SK-N-SH (cell line): ENCODE data around the gene KCNMB1. TPM values are rescaled to one million over a fixed set of nuclear protein-coding genes. Genes with fewer than 3 reads are reported as not detected.

ENCODE experiments used
- CTCF ChIA-PET: fragments of 300-600, 350-600 bp; formaldehyde crosslinking; extraction: SDS; loops from one replicate; lab custom pipeline; 2021; lab: Yijun Ruan, JAX
- POLR2A ChIA-PET: fragments of 350-600 bp; sonication (Branson Sonifier 250); formaldehyde crosslinking; extraction: SDS; loops from one replicate; lab custom pipeline; 2020; ENCODE audit warnings: antibody characterized with exemption, inconsistent platforms; lab: Yijun Ruan, JAX
- DNase-seq: peaks from one replicate; pipeline ENCODE4 v3.0.0; 2012
- H2AFZ ChIP-seq: fragments of 200-600 bp; sonication (generic); 2 replicates; pipeline ENCODE4 v1.8.1; 2016; ENCODE audit warnings: antibody characterized with exemption, mild to moderate bottlenecking, low read depth
- H3F3A ChIP-seq: fragments of 200-600 bp; sonication (generic); replicated peaks from 2 replicates; pipeline ENCODE3; 2016; ENCODE audit warnings: antibody characterized with exemption, mild to moderate bottlenecking; ENCODE audit not compliant: insufficient read depth
- H3K27ac ChIP-seq, 2 experiments: fragments of 200-500 bp in 1 of 2; fragments of 200-600 bp in 1 of 2; sonication (Bioruptor generic) in 1 of 2; sonication (generic), shearing (Covaris generic) in 1 of 2; 2 replicates each; pipeline versions ENCODE4 v1.5.1 to v1.6.1; 2014 to 2016; ENCODE audit warnings: low read depth in 2 of 2, inconsistent platforms in 1 of 2, low read length in 1 of 2, mild to moderate bottlenecking in 1 of 2, mixed read lengths in 1 of 2
- H3K27me3 ChIP-seq: fragments of 200-600 bp; sonication (generic), shearing (Covaris generic); 2 replicates; pipeline ENCODE4 v1.6.1; 2016; ENCODE audit warnings: mixed run types; ENCODE audit not compliant: insufficient read depth
- H3K36me3 ChIP-seq, 2 experiments: fragments of 200-500 bp in 1 of 2; fragments of 200-600 bp in 1 of 2; sonication (Bioruptor generic) in 1 of 2; sonication (generic) in 1 of 2; replicated peaks in 1 of 2; 2 replicates each; pipeline versions ENCODE3 to v1.5.1; 2014 to 2016; ENCODE audit warnings: low read length in 1 of 2, mild to moderate bottlenecking in 1 of 2; ENCODE audit not compliant: insufficient read depth in 2 of 2, control insufficient read depth in 1 of 2
- H3K4me1 ChIP-seq, 2 experiments: fragments of 200-500 bp in 1 of 2; fragments of 200-600 bp in 1 of 2; sonication (Bioruptor generic) in 1 of 2; sonication (generic), shearing (Covaris generic) in 1 of 2; 2 replicates each; pipeline versions ENCODE4 v1.5.1 to v1.6.1; 2014 to 2016; ENCODE audit warnings: low read depth in 1 of 2, low read length in 1 of 2, mixed run types in 1 of 2; ENCODE audit not compliant: insufficient read depth in 2 of 2, control insufficient read depth in 1 of 2
- H3K4me2 ChIP-seq: fragments of 200-600 bp; sonication (generic), shearing (Covaris generic); 2 replicates; pipeline ENCODE4 v1.6.1; 2017; ENCODE audit warnings: mixed run types
- H3K4me3 ChIP-seq, 2 experiments: fragments of 200-500 bp in 1 of 2; fragments of 200-600 bp in 1 of 2; sonication (Bioruptor generic) in 1 of 2; sonication (generic), shearing (Covaris generic) in 1 of 2; 2 replicates each; pipeline versions ENCODE4 v1.5.1 to v1.8.1; 2014 to 2016; ENCODE audit warnings: low read depth in 2 of 2, inconsistent platforms in 1 of 2, low read length in 1 of 2, mild to moderate bottlenecking in 1 of 2, mixed read lengths in 1 of 2, moderate library complexity in 1 of 2
- H3K79me2 ChIP-seq: fragments of 200-600 bp; sonication (generic); 2 replicates; pipeline ENCODE4 v1.8.1; 2017; ENCODE audit warnings: mild to moderate bottlenecking; ENCODE audit not compliant: insufficient read depth
- H3K9ac ChIP-seq: fragments of 200-600 bp; sonication (generic); 2 replicates; pipeline ENCODE4 v1.6.1; 2017; ENCODE audit warnings: mixed run types
- H3K9me2 ChIP-seq: fragments of 200-600 bp; sonication (generic); 2 replicates; pipeline ENCODE4 v1.6.1; 2017; ENCODE audit warnings: mixed run types
- H3K9me3 ChIP-seq: fragments of 200-600 bp; sonication (generic); 2 replicates; pipeline ENCODE4 v1.6.1; 2017; ENCODE audit warnings: mixed run types, mild to moderate bottlenecking, moderate library complexity
- H4K20me1 ChIP-seq: fragments of 200-600 bp; sonication (generic); 2 replicates; pipeline ENCODE4 v1.6.1; 2017; ENCODE audit warnings: mild to moderate bottlenecking, mixed run types; ENCODE audit not compliant: insufficient read depth
- CTCF ChIP-seq: fragments of 200-600 bp; sonication (generic); IDR thresholded peaks from 2 replicates; pipeline ENCODE4 v1.6.1; 2017; ENCODE audit warnings: antibody characterized with exemption, mild to moderate bottlenecking, moderate library complexity
- FOSL2 ChIP-seq: IDR thresholded peaks from 2 replicates; pipeline ENCODE4 v1.4.0; 2012; ENCODE audit warnings: low read depth, mild to moderate bottlenecking, moderate library complexity, borderline replicate concordance
- FOXJ3 ChIP-seq: sonication (generic); formaldehyde crosslinking; IDR thresholded peaks from 2 replicates; pipeline ENCODE4 v1.5.1; 2020; ENCODE audit warnings: mild to moderate bottlenecking, missing genetic modification reagents
- FOXM1 ChIP-seq: IDR thresholded peaks from 2 replicates; pipeline ENCODE4 v1.4.0; 2012; ENCODE audit warnings: low read depth, mild to moderate bottlenecking
- JUND ChIP-seq: IDR thresholded peaks from 2 replicates; pipeline ENCODE4 v1.4.0; 2012
- NRF1 ChIP-seq: IDR thresholded peaks from 2 replicates; pipeline ENCODE4 v1.6.1; 2012; ENCODE audit warnings: low read depth, mild to moderate bottlenecking, low read length
- POLR2AphosphoS5 ChIP-seq: IDR thresholded peaks from 2 replicates; pipeline ENCODE4 v1.6.1; 2012; ENCODE audit warnings: low read depth, low read length
- REST ChIP-seq: IDR thresholded peaks from 2 replicates; pipeline ENCODE4 v1.6.1; 2012; ENCODE audit warnings: mild to moderate bottlenecking, low read depth, low read length, moderate library complexity
- SMC3 ChIP-seq: IDR thresholded peaks from 2 replicates; pipeline ENCODE4 v1.6.1; 2012; ENCODE audit warnings: low read depth, low read length, improper control_type of control experiment
- TAF1 ChIP-seq: IDR thresholded peaks from 2 replicates; pipeline ENCODE4 v1.6.1; 2012; ENCODE audit warnings: low read depth, mild to moderate bottlenecking, low read length, moderate library complexity, borderline replicate concordance
- TEAD4 ChIP-seq: IDR thresholded peaks from 2 replicates; pipeline ENCODE4 v1.4.0; 2012; ENCODE audit warnings: mild to moderate bottlenecking, borderline replicate concordance; ENCODE audit not compliant: insufficient read depth
- USF2 ChIP-seq: fragments of 150-350 bp; IDR thresholded peaks from 2 replicates; pipeline ENCODE4 v1.6.1; 2017; ENCODE audit warnings: antibody characterized with exemption, low read length, low read depth, borderline replicate concordance
- WGBS: methylation state at CpG from one replicate; pipeline ENCODE4 v1.1.6; 2017; ENCODE audit warnings: low lambda C conversion rate; 5-methylcytosine and 5-hydroxymethylcytosine counted together
- polyA plus RNA-seq, 3 experiments: library from polyadenylated mRNA; depleted of rRNA; stranded (reverse); fragments of >200 nt; gene quantifications; 2 replicates each; pipeline ENCODE4 v1.2.3, GENCODE V29; 2012

Gene KCNMB1
- polyA plus RNA-seq, 1 of the 3 experiments (the other 2 are of a cell fraction): not detected

GRCh38 chr5:170363671-170364070 lies 25.5 kb downstream of the KCNMB1 start:
- H4K20me1 ChIP-seq: no peaks in the 10 kb centered on the region
- WGBS: 84% methylated on average over 1 of the region's 1 CpG
- CTCF ChIA-PET: no interaction called here
- no peak overlapping the region for H3K4me2 ChIP-seq
- no peak overlapping the region for H3K9ac ChIP-seq
- no peak overlapping the region for H3K4me3 ChIP-seq
- no peak overlapping the region for H2AFZ ChIP-seq
- H3F3A ChIP-seq: no peaks in the 10 kb centered on the region
- H3K27ac ChIP-seq: no peak overlapping the region
- H3K27me3 ChIP-seq: no peaks in the 10 kb centered on the region
- no peaks in the 10 kb centered on the region; a peak in 1 of 4 replicates for H3K4me1 ChIP-seq
- TF ChIP-seq CTCF (no peak), TAF1 (no peak), NRF1 (no peak), POLR2AphosphoS5 (no peak), SMC3 (no peak), JUND (no peak), REST (no peak), TEAD4 (no peak), FOXJ3 (CRISPR knock-in tag) (no peak), USF2 (no peak), FOSL2 (no peak), FOXM1 (no peak)
- POLR2A ChIA-PET: no interaction called here
- DNase-seq: no peak
- no peaks in the 10 kb centered on the region for H3K36me3 ChIP-seq
- no peaks in the 10 kb centered on the region for H3K9me2 ChIP-seq
- H3K79me2 ChIP-seq: no peaks in the 10 kb centered on the region
- H3K9me3 ChIP-seq: no peaks in the 10 kb centered on the region
